BJ (cell line): ENCODE data around the gene COLEC12. TPM values are rescaled to one million over a fixed set of nuclear protein-coding genes. Genes with fewer than 3 reads are reported as not detected.
"Not testable (repeated sequence)": the region's sequence is repeated elsewhere in the genome, so short reads cannot be mapped to it uniquely, and the experiment has no call there.

Experiments
- CTCF ChIA-PET: fragments of 350-600 bp; formaldehyde crosslinking; extraction: SDS; loops from one replicate; lab custom pipeline; 2021; ENCODE audit warnings: antibody characterized with exemption, inconsistent platforms; lab: Yijun Ruan, JAX
- POLR2A ChIA-PET: fragments of 300-600 bp; sonication (Branson Sonifier 250); formaldehyde crosslinking; extraction: SDS; loops from one replicate; lab custom pipeline; 2021; ENCODE audit warnings: antibody characterized with exemption; lab: Charles Lee
- DNase-seq: peaks from one replicate; pipeline ENCODE4 v3.0.0-alpha.2; 2011; ENCODE audit warnings: low read depth
- H3K27me3 ChIP-seq: 2 replicates; pipeline ENCODE4 v1.6.0; 2011; ENCODE audit warnings: low read length; ENCODE audit not compliant: control insufficient read depth, insufficient read depth
- H3K36me3 ChIP-seq: 2 replicates; pipeline ENCODE4 v1.5.1; 2011; ENCODE audit warnings: low read length; ENCODE audit not compliant: control insufficient read depth, insufficient read depth
- H3K4me3 ChIP-seq: 2 replicates; pipeline ENCODE4 v1.5.1; 2011; ENCODE audit warnings: low read depth, mild to moderate bottlenecking, control low read depth, low read length
- CTCF ChIP-seq: IDR thresholded peaks from 2 replicates; pipeline ENCODE4 v1.5.1; 2011; ENCODE audit warnings: low read depth, mild to moderate bottlenecking, control low read depth, inconsistent platforms, low read length, moderate library complexity; ENCODE audit not compliant: insufficient read depth
- polyA plus RNA-seq: library from polyadenylated mRNA; depleted of rRNA; stranded (reverse); fragments of >200 nt; gene quantifications from 2 replicates; pipeline ENCODE4 v1.2.3, GENCODE V29; 2011

Gene COLEC12
- polyA plus RNA-seq, 1 experiment = 41.1 TPM

- POLR2A ChIA-PET = no interaction called here
- H3K4me3 ChIP-seq = no peak overlapping the region
- no peak for DNase-seq
- CTCF ChIA-PET = no interaction called here
- TF ChIP-seq CTCF = no peak
- H3K27me3 ChIP-seq = peaks cover 20% of the 10 kb centered on the region
- no peaks in the 10 kb centered on the region for H3K36me3 ChIP-seq
Measured at GRCh38 chr18:310042-310441, 190.5 kb downstream of the COLEC12 start.

- H3K27me3 ChIP-seq = peaks cover 21% of the 10 kb centered on the region
- H3K36me3 ChIP-seq, CTCF ChIA-PET, DNase-seq, H3K4me3 ChIP-seq, POLR2A ChIA-PET: not testable (repeated sequence)
Measured at GRCh38 chr18:308086-308485, 192.4 kb downstream of the COLEC12 start.

- no peak for TF ChIP-seq CTCF
- no peak overlapping the region for H3K4me3 ChIP-seq
- peaks cover 18% of the 10 kb centered on the region for H3K27me3 ChIP-seq
- DNase-seq = no peak
- H3K36me3 ChIP-seq = no peaks in the 10 kb centered on the region
- CTCF ChIA-PET = interaction anchor here (0.7 kb wide), 1 partner anchor 55 kb away, joined by 3 read pairs; no protein-coding TSS in a partner anchor
- POLR2A ChIA-PET = no interaction called here
Measured at GRCh38 chr18:306608-307255, 193.8 kb downstream of the COLEC12 start.

- Histone ChIP-seq H3K36me3 (no peaks in the 10 kb centered on the region), H3K4me3 (no peak overlapping the region), H3K27me3 (peaks cover 17% of the 10 kb centered on the region)
- no peak for TF ChIP-seq CTCF
- ChIA-PET CTCF (interaction anchor here (0.7 to 1.4 kb wide), 3 partner anchors 11 to 212 kb away, joined by 3 read pairs; no protein-coding TSS in a partner anchor), POLR2A (no interaction called here)
- no peak for DNase-seq
Measured at GRCh38 chr18:305003-305501, 195.4 kb downstream of the COLEC12 start.

GRCh38 chr18:303607-304006 lies 196.9 kb downstream of the COLEC12 start:
- no peak for TF ChIP-seq CTCF
- DNase-seq = no peak
- H3K27me3 ChIP-seq = peaks cover 16% of the 10 kb centered on the region
- ChIA-PET CTCF (interaction anchor here (0.6 to 1.3 kb wide), 3 partner anchors 13 to 527 kb away, joined by 3 to 4 read pairs (median 4); no protein-coding TSS in a partner anchor), POLR2A (interaction anchor here (0.6 kb wide), 1 partner anchor 392 kb away, joined by 4 read pairs; no protein-coding TSS in a partner anchor)
- no peak overlapping the region for H3K4me3 ChIP-seq
- H3K36me3 ChIP-seq = no peaks in the 10 kb centered on the region
